GM23338 (cell line): ENCODE results near the gene COL25A1. TPM values are rescaled to one million over a fixed set of nuclear protein-coding genes. Genes with fewer than 3 reads are reported as not detected.

Source experiments
- ATAC-seq: fragments of 200-7000 bp; cut with Tn5 transposase; 3 replicates; pipeline ENCODE4 v1.9.1; 2020
- DNase-seq: peaks from one replicate; pipeline ENCODE4 v3.0.0-alpha.2; 2015; ENCODE audit warnings: low spot score
- H2AFZ ChIP-seq: fragments of 200-600 bp; sonication (generic); 2 replicates; pipeline ENCODE4 v1.8.0; 2016; ENCODE audit warnings: antibody characterized with exemption, mild to moderate bottlenecking, moderate library complexity
- H3F3A ChIP-seq: fragments of 200-600 bp; sonication (generic); replicated peaks from 2 replicates; pipeline ENCODE4 v1.8.0; 2017; ENCODE audit warnings: antibody characterized with exemption, mixed run types, low read depth
- H3K27ac ChIP-seq: fragments of 200-600 bp; sonication (generic); 2 replicates; pipeline ENCODE4 v1.6.1; 2016; ENCODE audit warnings: low read depth
- H3K27me3 ChIP-seq: fragments of 200-600 bp; sonication (generic); 2 replicates; pipeline ENCODE4 v1.8.0; 2016; ENCODE audit warnings: mild to moderate bottlenecking, mixed run types, moderate library complexity; ENCODE audit not compliant: insufficient read depth
- H3K36me3 ChIP-seq: fragments of 200-600 bp; sonication (generic); 2 replicates; pipeline ENCODE4 v1.8.0; 2016; ENCODE audit warnings: mild to moderate bottlenecking; ENCODE audit not compliant: insufficient read depth
- H3K4me1 ChIP-seq: fragments of 200-600 bp; sonication (generic); 2 replicates; pipeline ENCODE4 v1.8.0; 2016; ENCODE audit warnings: mild to moderate bottlenecking, moderate library complexity; ENCODE audit not compliant: insufficient read depth
- H3K4me2 ChIP-seq: fragments of 200-600 bp; sonication (generic); 2 replicates; pipeline ENCODE4 v1.7.1; 2017; ENCODE audit warnings: mixed run types
- H3K4me3 ChIP-seq: fragments of 200-600 bp; sonication (generic); 2 replicates; pipeline ENCODE4 v1.6.1; 2016; ENCODE audit warnings: mixed run types
- H3K79me2 ChIP-seq: fragments of 200-600 bp; sonication (generic); replicated peaks from 2 replicates; pipeline ENCODE4 v1.8.0; 2017; ENCODE audit warnings: mild to moderate bottlenecking; ENCODE audit not compliant: insufficient read depth
- H3K9me2 ChIP-seq: fragments of 200-600 bp; sonication (generic); 2 replicates; pipeline ENCODE4 v1.8.0; 2017; ENCODE audit not compliant: insufficient read depth
- H4K20me1 ChIP-seq: fragments of 200-600 bp; sonication (generic); replicated peaks from 2 replicates; pipeline ENCODE4 v1.8.0; 2017; ENCODE audit warnings: mild to moderate bottlenecking; ENCODE audit not compliant: insufficient read depth
- H3K27ac Mint-ChIP-seq: 2 replicates; pipeline ENCODE4 v1.8.0; 2020; ENCODE audit warnings: inconsistent platforms, mild to moderate bottlenecking, moderate library complexity, mixed read lengths
- H3K27me3 Mint-ChIP-seq: 3 replicates; pipeline ENCODE4 v1.8.0; 2022; ENCODE audit warnings: low read depth, mild to moderate bottlenecking, moderate library complexity, mixed read lengths, inconsistent platforms; ENCODE audit not compliant: insufficient read depth, poor library complexity
- H3K36me3 Mint-ChIP-seq: 3 replicates; pipeline ENCODE4 v1.8.0; 2021; ENCODE audit warnings: low read depth, mild to moderate bottlenecking, inconsistent platforms, moderate library complexity, mixed read lengths
- H3K4me1 Mint-ChIP-seq: 3 replicates; pipeline ENCODE4 v1.8.0; 2020; ENCODE audit warnings: mild to moderate bottlenecking, inconsistent platforms, mixed read lengths
- H3K4me3 Mint-ChIP-seq: 3 replicates; pipeline ENCODE4 v1.8.0; 2021; ENCODE audit warnings: moderate library complexity, mild to moderate bottlenecking, inconsistent platforms, mixed read lengths
- H3K9me3 Mint-ChIP-seq: 3 replicates; pipeline ENCODE4 v1.8.0; 2020; ENCODE audit warnings: moderate library complexity, mild to moderate bottlenecking, inconsistent platforms, mixed read lengths
- EZH2 ChIP-seq: fragments of 200-600 bp; sonication (generic); IDR thresholded peaks from one replicate; pipeline ENCODE4 v1.8.0; 2017; ENCODE audit warnings: antibody characterized with exemption, mild to moderate bottlenecking, low read depth; ENCODE audit not compliant: unreplicated experiment
- EZH2phosphoT487 ChIP-seq: fragments of 200-600 bp; sonication (generic); IDR thresholded peaks from one replicate; pipeline ENCODE4 v1.8.1; 2018; ENCODE audit warnings: antibody characterized with exemption; ENCODE audit not compliant: unreplicated experiment
- JUNB ChIP-seq: IDR thresholded peaks from one replicate; pipeline ENCODE4 v1.6.1; 2016; ENCODE audit warnings: antibody characterized with exemption; ENCODE audit not compliant: unreplicated experiment
- NANOG ChIP-seq: IDR thresholded peaks from 2 replicates; pipeline ENCODE4 v1.6.1; 2016; ENCODE audit warnings: antibody characterized with exemption, borderline replicate concordance
- POLR2AphosphoS5 ChIP-seq: IDR thresholded peaks from 2 replicates; pipeline ENCODE4 v1.6.1; 2016; ENCODE audit warnings: antibody characterized with exemption, low read depth
- STAT1 ChIP-seq: IDR thresholded peaks from one replicate; pipeline ENCODE4 v1.6.1; 2016; ENCODE audit warnings: antibody characterized with exemption; ENCODE audit not compliant: unreplicated experiment
- ZNF114 ChIP-seq: fragments of 250-450 bp; sonication (Bioruptor Pico); IDR thresholded peaks from 2 replicates; pipeline ENCODE4 v1.5.0; 2020; ENCODE audit warnings: mild to moderate bottlenecking, moderate library complexity
- ZNF331 ChIP-seq: fragments of 250-450 bp; sonication (Bioruptor Pico); IDR thresholded peaks from 2 replicates; pipeline ENCODE4 v1.5.0; 2020; ENCODE audit warnings: low read depth, mild to moderate bottlenecking, moderate library complexity
- polyA plus RNA-seq: library from polyadenylated mRNA; unstranded; fragments of >200 nt; fragmentation: Nextera tagmentation; extraction: Ambion mirVana; gene quantifications from 2 replicates; pipeline ENCODE4 v1.2.1, GENCODE V29; 2016
- total RNA-seq: library from RNA; depleted of rRNA; stranded (reverse); fragments of >200 nt; shearing (Covaris generic); gene quantifications from 2 replicates; pipeline ENCODE4 v1.2.3, GENCODE V29; 2014
- TF ChIP-seq, protein P1 (sequence below): IDR thresholded peaks from one replicate; pipeline ENCODE4 v1.6.1; 2018; ENCODE audit warnings: antibody characterized with exemption; ENCODE audit not compliant: unreplicated experiment
- TF ChIP-seq, protein P2 (sequence below): IDR thresholded peaks from 2 replicates; pipeline ENCODE4 v1.6.1; 2016; ENCODE audit warnings: antibody characterized with exemption

The COL25A1 gene
- total and polyA plus RNA-seq, 2 experiments from 2014 or later: 3.9 to 5.6 TPM

DNA sequence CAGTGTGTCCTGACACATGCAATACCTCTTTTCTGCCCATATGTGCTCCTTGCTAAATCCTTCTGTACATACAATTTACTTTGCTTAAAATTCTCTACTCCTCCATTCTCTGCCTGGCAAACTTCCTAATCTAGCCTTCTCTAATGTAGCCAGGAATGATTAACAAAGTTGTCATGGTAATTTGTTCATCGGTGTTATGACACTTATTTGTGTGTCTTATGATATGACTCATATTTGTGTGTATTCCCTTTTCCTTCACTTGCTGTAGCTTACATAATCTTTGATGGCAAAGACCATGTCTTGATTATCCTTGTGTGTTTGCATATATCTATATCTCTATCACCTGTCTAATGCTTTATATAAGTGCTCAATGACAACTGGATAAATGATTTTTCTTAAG is 133.3 kb downstream of the COL25A1 start (continued):
- TF ChIP-seq, protein P1, sequence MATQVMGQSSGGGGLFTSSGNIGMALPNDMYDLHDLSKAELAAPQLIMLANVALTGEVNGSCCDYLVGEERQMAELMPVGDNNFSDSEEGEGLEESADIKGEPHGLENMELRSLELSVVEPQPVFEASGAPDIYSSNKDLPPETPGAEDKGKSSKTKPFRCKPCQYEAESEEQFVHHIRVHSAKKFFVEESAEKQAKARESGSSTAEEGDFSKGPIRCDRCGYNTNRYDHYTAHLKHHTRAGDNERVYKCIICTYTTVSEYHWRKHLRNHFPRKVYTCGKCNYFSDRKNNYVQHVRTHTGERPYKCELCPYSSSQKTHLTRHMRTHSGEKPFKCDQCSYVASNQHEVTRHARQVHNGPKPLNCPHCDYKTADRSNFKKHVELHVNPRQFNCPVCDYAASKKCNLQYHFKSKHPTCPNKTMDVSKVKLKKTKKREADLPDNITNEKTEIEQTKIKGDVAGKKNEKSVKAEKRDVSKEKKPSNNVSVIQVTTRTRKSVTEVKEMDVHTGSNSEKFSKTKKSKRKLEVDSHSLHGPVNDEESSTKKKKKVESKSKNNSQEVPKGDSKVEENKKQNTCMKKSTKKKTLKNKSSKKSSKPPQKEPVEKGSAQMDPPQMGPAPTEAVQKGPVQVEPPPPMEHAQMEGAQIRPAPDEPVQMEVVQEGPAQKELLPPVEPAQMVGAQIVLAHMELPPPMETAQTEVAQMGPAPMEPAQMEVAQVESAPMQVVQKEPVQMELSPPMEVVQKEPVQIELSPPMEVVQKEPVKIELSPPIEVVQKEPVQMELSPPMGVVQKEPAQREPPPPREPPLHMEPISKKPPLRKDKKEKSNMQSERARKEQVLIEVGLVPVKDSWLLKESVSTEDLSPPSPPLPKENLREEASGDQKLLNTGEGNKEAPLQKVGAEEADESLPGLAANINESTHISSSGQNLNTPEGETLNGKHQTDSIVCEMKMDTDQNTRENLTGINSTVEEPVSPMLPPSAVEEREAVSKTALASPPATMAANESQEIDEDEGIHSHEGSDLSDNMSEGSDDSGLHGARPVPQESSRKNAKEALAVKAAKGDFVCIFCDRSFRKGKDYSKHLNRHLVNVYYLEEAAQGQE: no peak
- TF ChIP-seq ZNF331 (CRISPR knock-in tag): no peak
- TF ChIP-seq NANOG: no peak
- TF ChIP-seq POLR2AphosphoS5: no peak
- TF ChIP-seq STAT1: no peak
- no peak for TF ChIP-seq EZH2phosphoT487

DNA sequence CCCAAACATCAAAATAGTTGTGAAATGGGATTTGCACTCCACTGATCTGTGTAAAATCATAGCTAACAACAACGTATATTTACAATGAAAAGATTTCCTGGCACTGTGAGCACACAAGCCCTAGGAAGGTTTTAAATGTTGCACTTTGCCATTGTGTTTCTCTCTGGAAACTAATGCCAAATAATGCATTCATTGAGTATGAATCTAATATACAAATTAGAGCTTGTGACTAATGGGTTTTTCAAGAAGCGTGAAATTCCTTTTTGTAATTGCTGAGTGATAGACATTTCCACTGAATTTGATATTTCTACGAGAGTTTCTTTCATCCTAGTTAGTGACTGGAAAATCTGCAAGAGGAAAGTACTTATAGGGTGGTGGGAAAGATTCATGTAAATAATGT is 135.9 kb downstream of the COL25A1 start:
- no peaks in the 10 kb centered on the region for H3K4me1 ChIP-seq

More for the DNA sequence above, 135.9 kb downstream of the COL25A1 start:
- no peaks in the 10 kb centered on the region for H3K36me3 ChIP-seq
- Mint-ChIP-seq H3K36me3 (no peaks in the 10 kb centered on the region), H3K9me3 (no peaks in the 10 kb centered on the region), H3K4me3 (no peak overlapping the region), H3K4me1 (peaks cover 19% of the 10 kb centered on the region), H3K27ac (no peak overlapping the region), H3K27me3 (peaks cover 3% of the 10 kb centered on the region)
- no peak overlapping the region for H3K27ac ChIP-seq
- TF ChIP-seq ZNF331 (CRISPR knock-in tag) (no peak), EZH2 (no peak), ZNF114 (CRISPR knock-in tag) (no peak), EZH2phosphoT487 (no peak), POLR2AphosphoS5 (no peak), JUNB (no peak)
- TF ChIP-seq, protein P2, sequence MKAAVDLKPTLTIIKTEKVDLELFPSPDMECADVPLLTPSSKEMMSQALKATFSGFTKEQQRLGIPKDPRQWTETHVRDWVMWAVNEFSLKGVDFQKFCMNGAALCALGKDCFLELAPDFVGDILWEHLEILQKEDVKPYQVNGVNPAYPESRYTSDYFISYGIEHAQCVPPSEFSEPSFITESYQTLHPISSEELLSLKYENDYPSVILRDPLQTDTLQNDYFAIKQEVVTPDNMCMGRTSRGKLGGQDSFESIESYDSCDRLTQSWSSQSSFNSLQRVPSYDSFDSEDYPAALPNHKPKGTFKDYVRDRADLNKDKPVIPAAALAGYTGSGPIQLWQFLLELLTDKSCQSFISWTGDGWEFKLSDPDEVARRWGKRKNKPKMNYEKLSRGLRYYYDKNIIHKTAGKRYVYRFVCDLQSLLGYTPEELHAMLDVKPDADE: no peak
- TF ChIP-seq, protein P1: no peak
- H3K9me2 ChIP-seq: no peaks in the 10 kb centered on the region
- no peak overlapping the region for H2AFZ ChIP-seq
- H3F3A ChIP-seq: no peaks in the 10 kb centered on the region
- DNase-seq (no peak), ATAC-seq (no peak)
- no peak overlapping the region for H3K4me2 ChIP-seq
- no peak overlapping the region for H3K4me3 ChIP-seq
- no peaks in the 10 kb centered on the region for H3K79me2 ChIP-seq
- H3K27me3 ChIP-seq: no peaks in the 10 kb centered on the region
- H4K20me1 ChIP-seq: no peaks in the 10 kb centered on the region
